GM12892 (cell line): ENCODE results near the gene RBM20.
A peak's percentile ranks its signal among the peaks of the same experiment; 100 is the strongest.

Experiments
- DNase-seq: peaks from one replicate; pipeline ENCODE4 v3.0.0; 2011; ENCODE audit not compliant: insufficient read length
- FAIRE-seq: peaks from 2 replicates; lab custom pipeline; 2011; peaks lifted over from hg19 to GRCh38; lab: Jason Lieb, UNC
- POLR2A ChIP-seq: IDR thresholded peaks from 2 replicates; pipeline ENCODE4 v1.6.1; 2011; ENCODE audit warnings: low read depth, low read length, control low read depth
- POLR2AphosphoS5 ChIP-seq: IDR thresholded peaks from 2 replicates; pipeline ENCODE4 v1.6.1; 2011; ENCODE audit warnings: low read depth, low read length, control low read depth
- TAF1 ChIP-seq: IDR thresholded peaks from 2 replicates; pipeline ENCODE4 v1.6.1; 2011; ENCODE audit warnings: low read depth, mild to moderate bottlenecking, control low read depth, low read length, borderline replicate concordance

The RBM20 gene

DNA sequence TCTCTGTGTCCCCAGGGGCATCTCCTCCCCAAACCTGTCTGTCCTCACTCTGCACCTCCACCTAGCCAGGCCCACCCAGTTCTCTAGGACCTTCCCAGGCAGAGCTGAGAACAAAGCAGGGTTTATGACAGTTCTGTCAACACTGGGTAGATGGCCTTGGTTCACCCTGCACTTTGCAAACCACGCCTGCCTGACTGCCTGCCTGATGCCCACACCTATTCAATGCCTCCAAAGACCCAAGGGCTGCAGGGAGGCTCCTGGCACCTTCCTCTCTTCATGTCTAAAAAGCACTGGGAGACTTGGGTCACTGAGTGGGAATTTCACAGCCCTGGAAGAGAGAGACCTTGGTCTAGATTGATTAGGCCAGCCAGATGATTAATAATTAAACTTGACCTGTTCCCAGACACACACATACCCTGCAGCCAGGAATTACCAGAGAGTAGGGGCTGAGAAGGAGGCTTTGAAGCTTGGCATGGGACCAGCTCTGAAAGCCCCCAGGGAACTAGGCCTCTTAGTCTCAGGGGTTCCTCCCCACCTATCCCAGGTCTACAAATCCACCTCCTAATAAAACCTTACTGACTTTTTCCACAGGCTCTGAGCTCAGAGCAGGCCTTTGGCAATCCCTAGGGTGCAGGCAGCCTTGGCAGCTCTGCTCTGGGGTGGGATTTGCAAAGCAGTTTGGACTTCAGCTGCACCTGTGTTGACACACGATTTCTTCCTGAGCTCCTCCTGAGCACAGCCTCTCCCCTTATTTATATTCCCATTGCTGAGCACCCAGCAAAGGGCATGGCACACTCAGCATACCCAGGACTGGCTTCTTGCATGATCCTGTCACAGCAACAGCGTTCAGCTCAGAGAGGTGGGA lies 201.9 kb downstream of the RBM20 start:
- TF ChIP-seq POLR2AphosphoS5 (no peak), TAF1 (no peak), POLR2A (no peak)
- FAIRE-seq (no peak), DNase-seq (no peak)

DNA sequence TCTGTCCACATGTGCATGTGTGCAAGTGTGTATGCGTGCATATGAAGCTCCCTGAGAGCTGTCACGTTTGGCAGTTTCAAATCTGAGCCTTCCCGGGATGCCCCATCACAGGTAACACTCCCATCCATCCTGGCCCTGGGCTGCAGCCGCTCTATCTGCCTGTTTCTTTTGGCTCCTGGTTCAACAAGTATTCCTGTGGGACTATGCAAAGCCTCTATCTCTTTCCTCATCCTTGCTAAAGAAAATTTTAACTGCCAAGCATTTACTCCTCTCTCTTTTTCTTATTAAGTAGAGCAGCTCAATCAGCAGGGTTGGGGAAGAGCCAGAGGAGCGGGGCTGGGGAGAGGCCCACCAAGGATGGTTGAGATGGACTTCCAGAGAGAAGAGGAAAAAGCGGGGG lies 203.2 kb downstream of the RBM20 start:
- TF ChIP-seq TAF1 (no peak), POLR2AphosphoS5 (no peak), POLR2A (no peak)
- FAIRE-seq (no peak), DNase-seq (no peak)

DNA sequence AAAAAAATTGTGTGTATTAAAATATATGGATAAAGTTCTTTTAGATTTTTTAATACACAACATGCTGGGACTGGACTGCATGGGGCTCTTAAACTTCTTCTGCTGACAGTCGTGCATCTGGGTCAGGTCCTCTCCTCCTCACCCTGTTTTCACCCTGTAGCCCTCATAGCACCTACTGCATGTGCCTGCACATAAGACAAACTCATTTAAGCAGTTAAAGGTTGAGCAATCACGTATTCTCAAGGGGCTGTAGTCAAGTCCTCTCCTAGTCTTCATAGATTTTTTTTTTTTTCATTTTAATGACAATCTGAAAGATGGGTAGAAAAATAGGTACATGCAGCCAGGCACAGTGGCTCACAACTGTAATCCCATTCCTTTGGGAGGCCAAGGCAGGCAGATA lies 204.0 kb downstream of the RBM20 start:
- no peak for DNase-seq
- FAIRE-seq: no peak
- TF ChIP-seq TAF1 (no peak), POLR2A (no peak), POLR2AphosphoS5 (no peak)

DNA sequence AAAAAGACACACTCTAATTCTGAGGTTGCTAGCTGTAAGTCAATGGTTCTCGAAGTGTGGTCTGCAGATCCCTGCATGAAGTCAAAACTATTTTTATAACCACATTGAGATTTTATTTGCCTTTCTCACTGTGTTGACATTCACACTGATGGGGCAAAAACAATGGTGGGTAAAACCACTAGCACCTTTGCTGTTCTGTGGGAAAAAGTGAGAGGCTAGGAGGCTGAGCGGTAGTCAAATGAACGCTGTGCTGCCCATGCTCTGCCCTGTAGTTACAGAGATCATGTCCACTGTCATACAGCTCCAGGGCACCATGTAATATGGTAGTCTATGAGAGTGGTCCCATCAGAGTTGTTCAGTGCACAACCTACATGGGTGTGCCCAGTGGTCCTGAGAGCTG lies 206.0 kb downstream of the RBM20 start:
- FAIRE-seq (no peak), DNase-seq (no peak)
- TF ChIP-seq POLR2A (no peak), TAF1 (no peak), POLR2AphosphoS5 (no peak)

DNA sequence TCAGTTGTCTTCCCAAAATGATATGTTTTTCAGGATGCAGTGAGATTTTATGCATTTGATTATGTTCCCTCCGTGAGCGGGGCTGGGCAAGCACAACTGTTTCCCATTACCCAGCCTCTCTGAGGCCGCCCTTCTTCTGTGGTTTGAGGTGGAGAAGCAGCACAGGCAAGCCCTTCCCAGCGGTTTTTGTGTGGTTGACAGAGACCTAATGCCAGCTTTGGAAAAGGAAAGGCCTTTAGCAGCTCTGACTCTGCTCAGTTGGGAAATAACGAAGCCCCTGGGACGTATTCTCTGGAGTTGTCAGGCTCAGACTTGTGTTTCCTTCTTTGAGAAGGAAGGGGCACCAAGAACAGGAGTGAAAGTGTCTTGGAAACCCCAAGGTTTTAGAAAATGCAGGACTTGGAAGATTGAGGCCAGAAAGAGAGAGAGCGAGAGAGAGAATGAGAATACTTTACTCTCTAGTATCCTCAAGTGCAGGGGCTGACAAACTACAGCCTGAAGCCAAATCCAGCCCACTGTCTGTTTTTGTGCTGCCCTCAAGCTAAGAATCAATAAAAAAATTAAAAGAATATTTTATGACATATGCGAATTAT lies 207.0 kb downstream of the RBM20 start:
- TF ChIP-seq POLR2AphosphoS5 (no peak), POLR2A (no peak), TAF1 (no peak)
- DNase-seq: no peak
- no peak for FAIRE-seq

GRCh38 chr10:110852255-110852896 lies 208.2 kb downstream of the RBM20 start:
- DNase-seq (no peak), FAIRE-seq (peak; percentile 61)
- TF ChIP-seq POLR2A (no peak), TAF1 (no peak), POLR2AphosphoS5 (no peak)

DNA sequence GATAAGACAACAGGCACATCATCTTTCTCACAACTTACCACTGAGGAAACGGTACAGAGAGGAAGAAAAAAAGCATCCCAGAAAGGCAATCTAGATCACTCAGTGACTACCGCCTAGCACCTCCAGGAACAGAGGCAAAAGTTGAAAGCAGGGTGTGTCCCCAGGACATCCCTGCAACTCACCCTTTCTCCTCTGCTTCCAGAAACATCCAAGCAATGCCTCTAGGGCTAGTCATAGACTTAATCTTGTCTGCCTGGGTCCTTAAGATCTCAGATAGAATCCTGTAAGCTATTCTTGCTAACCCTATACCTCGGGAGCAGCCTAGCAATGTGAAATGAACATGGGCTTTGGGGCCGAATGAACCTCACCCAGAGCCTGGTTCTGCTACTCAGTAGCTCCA lies 208.8 kb downstream of the RBM20 start:
- peak; percentile 71 for FAIRE-seq

DNA sequence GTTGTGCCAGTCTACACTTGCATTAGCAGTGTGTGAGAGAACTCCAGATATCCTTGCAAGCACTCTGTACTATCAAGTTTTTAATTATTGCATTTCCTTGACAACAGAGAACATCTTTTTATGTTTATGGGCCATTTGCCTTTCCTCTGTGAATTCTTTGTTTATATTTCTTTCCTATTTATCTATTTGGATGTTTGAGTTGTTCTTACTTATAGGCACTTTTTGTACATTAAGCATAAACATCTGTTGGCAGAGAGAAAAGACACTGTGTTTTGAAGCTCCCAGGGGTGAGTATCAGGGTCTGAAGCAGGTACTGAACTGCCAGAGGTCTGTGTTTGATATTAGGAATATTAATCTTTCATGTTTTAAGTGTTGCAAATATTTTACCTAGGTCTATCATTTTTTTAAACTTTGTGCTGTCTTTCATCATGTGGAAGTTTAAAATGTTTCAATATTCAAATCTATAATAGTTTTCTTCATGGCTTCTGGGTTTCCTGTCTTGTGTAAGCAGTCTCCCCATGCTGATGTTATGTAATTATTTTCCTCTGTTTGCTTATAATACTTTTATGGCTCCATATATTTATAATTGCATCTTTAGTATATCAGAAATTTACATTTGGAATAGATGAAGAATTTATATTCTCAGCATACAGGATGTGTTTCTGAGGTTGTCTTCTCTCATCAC lies 209.9 kb downstream of the RBM20 start:
- FAIRE-seq: no peak
- TF ChIP-seq POLR2A: no peak
- no peak for TF ChIP-seq POLR2AphosphoS5
- TF ChIP-seq TAF1: no peak
- DNase-seq: no peak

More for the DNA sequence above, 208.8 kb downstream of the RBM20 start:
- DNase-seq: no peak
- TF ChIP-seq POLR2A (no peak), POLR2AphosphoS5 (no peak), TAF1 (no peak)

- FAIRE-seq (peak; percentile 84), DNase-seq (no peak)
- TF ChIP-seq POLR2A (no peak), POLR2AphosphoS5 (0 out of 2 replicates have a peak, but pooled peaks have one; percentile 45), TAF1 (no peak)
Measured at GRCh38 chr10:110857265-110858171, 213.4 kb downstream of the RBM20 start.

DNA sequence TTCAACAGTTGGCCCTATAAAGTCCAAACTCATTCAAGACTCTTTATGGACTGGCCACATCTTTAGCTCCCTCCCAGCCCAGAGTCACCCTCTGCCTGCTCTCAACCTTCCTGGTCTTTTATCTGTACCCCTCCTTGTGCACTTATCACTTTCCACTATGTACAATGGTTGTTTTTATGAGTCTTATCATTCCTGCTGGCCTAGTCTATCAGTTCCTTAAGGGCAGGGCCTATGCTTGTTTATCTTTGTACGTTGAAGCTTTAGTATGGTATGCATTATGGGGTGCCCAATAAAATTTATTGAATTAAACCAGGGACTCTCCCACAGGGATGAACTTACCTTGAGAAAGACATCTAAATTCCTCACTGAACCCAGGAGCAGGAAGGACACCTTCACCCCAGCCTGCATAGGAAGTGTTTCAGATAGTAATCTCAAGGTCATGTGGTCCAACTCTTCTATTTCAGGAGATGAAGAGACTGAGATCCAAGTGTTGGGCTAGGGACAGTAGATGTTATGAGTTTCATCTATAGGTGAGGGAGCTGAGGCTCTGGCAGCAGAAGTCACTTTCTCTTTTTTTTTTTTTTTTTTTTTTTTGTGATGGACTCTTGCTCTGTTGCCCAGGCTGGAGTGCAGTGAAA lies 214.3 kb downstream of the RBM20 start:
- FAIRE-seq (peak; percentile 51), DNase-seq (no peak)
- TF ChIP-seq TAF1 (no peak), POLR2AphosphoS5 (no peak), POLR2A (no peak)
